ENCODE data around the gene PRSS38.
A peak's percentile ranks its signal among the peaks of the same experiment; 100 is the strongest.

Gene PRSS38

DNA sequence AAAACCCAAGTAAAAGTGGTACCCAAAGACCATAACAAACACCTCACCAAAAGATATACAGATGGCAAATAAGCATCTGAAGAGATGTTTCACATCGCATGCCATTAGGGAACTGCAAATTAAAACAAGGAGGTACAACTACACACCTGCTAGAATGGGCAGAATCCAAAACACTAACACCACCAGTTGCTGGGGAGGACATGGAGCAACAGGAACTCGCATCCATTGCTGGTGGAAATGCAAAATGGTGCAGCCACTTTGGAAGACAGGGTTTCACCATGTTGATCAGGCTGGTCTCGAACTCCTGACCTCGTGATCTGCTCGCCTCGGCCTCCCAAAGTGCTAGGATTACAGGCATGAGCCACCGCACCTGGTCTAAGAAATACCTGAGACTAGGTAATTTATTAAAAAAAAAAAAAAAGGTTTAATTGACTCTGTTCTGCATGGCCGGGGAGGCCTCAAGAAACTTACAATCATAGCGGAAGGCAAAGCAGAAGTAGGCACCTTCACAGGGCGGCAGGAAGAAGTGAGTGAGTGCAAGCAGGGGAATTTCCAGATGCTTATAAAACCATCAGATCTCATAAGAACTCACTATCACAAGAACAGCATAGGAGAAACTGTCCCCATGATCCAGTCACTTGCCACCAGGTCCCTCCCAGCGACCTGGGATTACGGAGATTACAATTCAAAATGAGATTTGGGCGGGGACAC is 30.2 kb upstream of the PRSS38 start:
- H3K4me3 ChIP-seq (replicated peaks; ENCODE audit: low read depth, low read length), result no peak overlapping the region
- TF ChIP-seq, protein P1, sequence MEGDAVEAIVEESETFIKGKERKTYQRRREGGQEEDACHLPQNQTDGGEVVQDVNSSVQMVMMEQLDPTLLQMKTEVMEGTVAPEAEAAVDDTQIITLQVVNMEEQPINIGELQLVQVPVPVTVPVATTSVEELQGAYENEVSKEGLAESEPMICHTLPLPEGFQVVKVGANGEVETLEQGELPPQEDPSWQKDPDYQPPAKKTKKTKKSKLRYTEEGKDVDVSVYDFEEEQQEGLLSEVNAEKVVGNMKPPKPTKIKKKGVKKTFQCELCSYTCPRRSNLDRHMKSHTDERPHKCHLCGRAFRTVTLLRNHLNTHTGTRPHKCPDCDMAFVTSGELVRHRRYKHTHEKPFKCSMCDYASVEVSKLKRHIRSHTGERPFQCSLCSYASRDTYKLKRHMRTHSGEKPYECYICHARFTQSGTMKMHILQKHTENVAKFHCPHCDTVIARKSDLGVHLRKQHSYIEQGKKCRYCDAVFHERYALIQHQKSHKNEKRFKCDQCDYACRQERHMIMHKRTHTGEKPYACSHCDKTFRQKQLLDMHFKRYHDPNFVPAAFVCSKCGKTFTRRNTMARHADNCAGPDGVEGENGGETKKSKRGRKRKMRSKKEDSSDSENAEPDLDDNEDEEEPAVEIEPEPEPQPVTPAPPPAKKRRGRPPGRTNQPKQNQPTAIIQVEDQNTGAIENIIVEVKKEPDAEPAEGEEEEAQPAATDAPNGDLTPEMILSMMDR (IDR thresholded peaks at IDR 0.05; ENCODE audit: low read length, missing control alignments), result no peak
- no peak for DNase-seq (ENCODE audit: low read depth)

DNA sequence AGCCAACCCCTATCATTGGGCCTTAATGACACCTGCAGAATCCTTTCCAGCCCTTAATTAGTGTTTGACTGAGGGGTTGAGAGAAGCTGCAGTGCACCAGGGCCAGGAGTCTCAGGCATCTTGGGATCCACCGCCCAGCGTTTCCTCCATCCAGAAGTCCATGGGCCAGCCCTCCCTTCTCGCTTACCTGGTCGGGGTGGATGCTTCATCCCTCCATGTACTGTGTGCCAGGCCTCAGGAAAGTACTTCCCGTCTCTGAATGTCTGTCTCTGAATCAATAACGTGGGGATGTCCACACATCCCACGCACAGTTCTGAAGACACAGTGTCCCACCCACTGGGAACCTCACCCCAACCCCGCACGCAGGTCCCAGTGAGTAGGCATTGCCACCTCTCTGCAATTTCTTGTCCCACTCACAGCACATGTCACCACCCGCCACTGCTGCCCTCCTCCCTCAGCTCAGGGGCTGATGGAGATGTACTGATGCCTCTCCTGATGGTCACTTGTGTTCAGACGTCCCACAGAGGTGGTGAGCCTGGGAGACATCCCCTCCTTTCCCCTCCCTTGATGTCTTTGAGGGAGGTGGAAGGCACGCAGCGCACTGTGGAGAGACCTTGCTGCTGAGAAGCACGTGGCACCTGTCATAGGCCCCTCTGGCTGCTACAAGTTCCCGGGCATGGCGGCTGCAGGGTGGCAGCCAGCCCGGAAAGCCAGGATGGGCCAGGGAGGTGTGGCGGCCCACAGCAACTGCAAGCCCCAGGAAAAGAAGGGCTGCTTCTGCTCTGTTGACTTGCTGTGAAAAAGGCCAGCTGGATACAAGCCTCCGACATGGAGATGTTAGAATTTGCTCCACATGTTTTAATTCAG is 29.4 kb upstream of the PRSS38 start:
- H3K4me3 ChIP-seq (replicated peaks; ENCODE audit: low read depth, low read length), result no peak overlapping the region
- TF ChIP-seq, protein P1 (IDR thresholded peaks at IDR 0.05; ENCODE audit: low read length, missing control alignments), result no peak
- DNase-seq (ENCODE audit: low read depth), result no peak

DNA sequence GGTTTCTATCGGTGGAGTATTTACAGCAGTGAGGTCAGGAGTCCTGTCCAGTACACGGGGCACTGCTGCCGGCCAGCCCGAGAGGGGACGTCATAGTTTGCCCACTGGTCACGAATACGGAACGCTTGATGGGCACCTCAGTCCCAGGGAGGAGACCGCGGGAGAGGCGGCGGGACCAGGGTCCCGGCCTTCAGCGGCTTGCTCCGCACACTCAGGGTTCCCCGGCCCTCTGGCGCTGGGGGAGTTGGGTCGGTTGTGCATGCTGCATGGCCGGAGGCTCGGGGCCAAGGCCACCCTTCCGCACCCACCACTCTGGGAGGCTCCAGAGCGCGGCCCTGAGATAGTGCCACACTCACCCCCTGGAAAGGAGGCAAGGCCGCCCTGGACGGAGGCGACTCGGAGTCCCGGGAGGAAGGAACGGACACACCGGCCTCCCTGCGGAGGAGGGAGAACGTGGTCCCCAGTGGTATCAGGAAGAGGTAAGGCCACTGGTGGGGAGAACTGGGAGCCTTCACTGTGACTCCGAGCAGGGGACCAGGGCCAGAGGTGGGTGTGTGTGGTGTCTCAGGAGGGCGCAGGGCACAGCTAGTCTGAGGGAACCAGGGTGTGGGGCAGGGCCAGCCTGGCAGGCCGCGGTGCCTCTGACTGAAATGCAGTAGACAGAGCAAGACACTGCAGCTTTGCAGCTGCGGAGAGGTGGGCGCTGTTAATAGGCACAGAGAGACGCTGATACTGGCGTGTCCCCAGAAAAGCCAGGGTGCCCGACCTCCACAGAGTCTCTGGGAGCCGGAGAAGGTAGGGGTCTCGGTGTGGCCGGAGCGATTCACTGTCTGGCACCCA is 28.6 kb upstream of the PRSS38 start:
- no peak for DNase-seq (ENCODE audit: low read depth)
- H3K4me3 ChIP-seq (replicated peaks; ENCODE audit: low read depth, low read length), result peak overlapping the region; percentile 55
- TF ChIP-seq, protein P1 (IDR thresholded peaks at IDR 0.05; ENCODE audit: low read length, missing control alignments), result no peak

DNA sequence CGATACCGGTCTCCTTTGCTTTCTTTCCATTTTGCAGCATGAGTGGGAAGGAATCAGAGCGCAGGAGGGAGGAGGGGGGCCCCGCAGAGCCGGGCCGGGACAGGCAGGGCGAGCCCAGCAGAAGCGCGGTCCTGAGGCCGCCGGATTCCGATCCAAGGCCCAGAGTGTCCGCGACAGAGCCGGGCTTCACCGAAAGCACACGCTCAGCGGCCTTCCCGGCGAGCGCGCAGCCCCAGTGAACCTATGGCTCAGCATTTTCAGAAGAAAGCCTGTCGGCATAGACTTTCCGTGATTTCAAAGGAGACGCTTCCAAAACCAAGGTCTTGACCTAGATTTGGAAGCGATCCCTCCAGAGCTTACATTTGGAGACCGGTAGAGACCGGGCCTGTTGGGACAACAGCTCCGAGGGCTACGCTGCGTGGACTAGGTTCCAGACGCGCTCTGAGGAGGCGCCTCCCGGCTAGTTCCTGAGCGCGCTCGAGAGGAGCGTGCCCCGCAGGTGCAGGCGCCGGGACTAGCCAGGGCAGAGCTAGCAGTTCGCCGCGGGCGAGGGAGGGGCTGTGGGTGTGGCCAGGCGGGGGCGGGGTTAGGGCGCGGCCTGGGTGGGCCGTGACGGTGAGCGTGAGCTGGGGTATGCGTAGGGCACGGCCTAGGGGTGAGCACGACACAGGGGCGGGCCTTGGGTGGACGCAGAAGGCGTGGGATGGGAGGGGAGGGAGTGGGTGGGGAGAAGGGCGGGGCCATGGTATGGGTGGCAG is 27.8 kb upstream of the PRSS38 start:
- TF ChIP-seq, protein P1 (IDR thresholded peaks at IDR 0.05; ENCODE audit: low read length, missing control alignments), result no peak
- DNase-seq (ENCODE audit: low read depth), result peak; percentile 84
- peak overlapping the region; percentile 55 for H3K4me3 ChIP-seq (replicated peaks; ENCODE audit: low read depth, low read length)

DNA sequence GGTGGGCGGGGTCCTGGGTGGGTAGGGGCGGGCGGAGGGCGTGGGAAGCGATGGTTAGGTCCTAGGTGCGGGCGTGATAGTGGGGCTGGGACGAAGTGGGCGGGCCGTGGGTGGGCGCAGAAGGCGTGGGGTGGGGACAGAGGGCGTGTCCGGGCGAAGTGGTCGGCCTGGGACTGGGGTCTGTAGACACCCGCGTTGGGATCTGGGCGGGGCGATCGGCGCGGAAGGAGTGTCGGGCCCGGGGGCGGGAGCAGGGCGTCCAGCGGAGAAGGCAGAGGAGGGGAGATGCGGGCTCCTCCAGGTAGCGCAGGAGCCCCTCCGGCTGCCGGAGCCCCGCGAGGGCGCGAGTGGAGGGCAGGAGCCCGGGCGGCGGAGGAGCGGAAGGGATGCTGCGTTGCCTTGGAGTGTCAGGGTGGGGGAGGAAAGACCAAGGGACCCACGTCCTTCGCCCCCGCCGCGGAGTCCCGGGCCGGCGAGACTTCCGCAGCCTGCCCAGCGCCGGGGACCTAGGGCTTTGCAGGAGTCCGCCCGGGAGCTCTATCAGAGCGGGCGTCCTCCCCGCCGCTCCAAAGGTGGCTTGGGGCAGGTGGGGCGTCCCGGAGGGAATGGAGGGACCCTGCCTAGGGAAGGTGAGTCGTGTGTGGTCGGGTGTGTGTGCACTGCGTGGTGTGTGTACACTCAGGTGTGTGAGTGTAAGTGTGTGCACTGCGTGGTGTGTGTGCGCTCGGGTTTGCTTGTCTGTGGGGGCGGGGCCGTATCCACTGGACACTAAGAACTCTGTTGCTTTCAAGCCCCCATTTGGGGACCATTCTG is 27.0 kb upstream of the PRSS38 start:
- peak; percentile 11 for DNase-seq (ENCODE audit: low read depth)

More for the DNA sequence above, 27.0 kb upstream of the PRSS38 start:
- TF ChIP-seq, protein P1 (IDR thresholded peaks at IDR 0.05; ENCODE audit: low read length, missing control alignments), result no peak
- peak overlapping the region; percentile 55 for H3K4me3 ChIP-seq (replicated peaks; ENCODE audit: low read depth, low read length)

Measured in fibroblast of pulmonary artery (primary cell).